HCT116 (cell line): ENCODE results near the gene CAGE1. TPM values are rescaled to one million over a fixed set of nuclear protein-coding genes. Genes with fewer than 3 reads are reported as not detected.

Source experiments
- ATAC-seq: fragments of 200-7000 bp; cut with Tn5 transposase; 2 replicates; pipeline ENCODE4 v1.9.1; 2020; ENCODE audit warnings: mild to moderate bottlenecking, moderate library complexity
- BruUV-seq: library from RNA; stranded (reverse); fragments of 400-500 nt; replicated peaks from 2 replicates; lab custom pipeline; 2021; lab: Mats Ljungman, UMichigan
- CTCF ChIA-PET: fragments of 300-600 bp; sonication (Branson Sonifier 250); formaldehyde crosslinking; loops from one replicate; lab custom pipeline; 2021; ENCODE audit warnings: antibody characterized with exemption; lab: Charles Lee
- POLR2A ChIA-PET: fragments of 300-600, 350-600 bp; sonication (Branson Sonifier 250); formaldehyde crosslinking; loops from one replicate; lab custom pipeline; 2021; ENCODE audit warnings: antibody characterized with exemption; lab: Charles Lee
- RAD21 ChIA-PET, 2 experiments: fragments of 300-600 bp; sonication (Branson Sonifier 250); formaldehyde crosslinking; loops; one replicate each; lab custom pipeline; 2023; ENCODE audit warnings: low total read pairs in 2 of 2; ENCODE audit not compliant: uncharacterized antibody in 2 of 2, unreplicated experiment in 2 of 2, low non-redundant PET in 1 of 2; lab: Charles Lee
- DNase-seq: peaks from one replicate; pipeline ENCODE4 v3.0.0-alpha.2; 2010; ENCODE audit warnings: low read depth, low spot score
- H2AFZ ChIP-seq: fragments of 200-600 bp; shearing (Covaris generic), sonication (generic); 2 replicates; pipeline ENCODE4 v1.6.1; 2017; ENCODE audit warnings: low read depth, mixed run types, mixed read lengths, antibody characterized with exemption, low read length; ENCODE audit not compliant: poor library complexity, severe bottlenecking
- H3K27ac ChIP-seq: 2 replicates; pipeline ENCODE4 v1.5.1; 2012; ENCODE audit warnings: low read depth, low read length
- H3K27me3 ChIP-seq: fragments of 200-600 bp; sonication (generic); 2 replicates; pipeline ENCODE4 v1.6.1; 2016; ENCODE audit warnings: mixed run types, low read length, mixed read lengths; ENCODE audit not compliant: insufficient read depth
- H3K36me3 ChIP-seq, 2 experiments: fragments of 200-500 bp in 1 of 2; fragments of 200-600 bp in 1 of 2; sonication (Bioruptor generic) in 1 of 2; sonication (generic) in 1 of 2; 2 replicates each; pipeline versions ENCODE4 v1.5.1 to v1.6.1; 2014 to 2016; ENCODE audit warnings: low read length in 2 of 2, inconsistent platforms in 1 of 2, mixed read lengths in 1 of 2, mixed run types in 1 of 2; ENCODE audit not compliant: insufficient read depth in 2 of 2, control insufficient read depth in 1 of 2
- H3K4me1 ChIP-seq, 2 experiments: fragments of 200-600 bp in 1 of 2; sonication (generic) in 1 of 2; 2 replicates each; pipeline versions ENCODE4 v1.5.1 to v1.6.1; 2012 to 2017; ENCODE audit warnings: low read length in 2 of 2, inconsistent platforms in 1 of 2, mild to moderate bottlenecking in 1 of 2, mixed read lengths in 1 of 2, mixed run types in 1 of 2, moderate library complexity in 1 of 2; ENCODE audit not compliant: insufficient read depth in 2 of 2, control insufficient read depth in 1 of 2
- H3K4me2 ChIP-seq: fragments of 200-600 bp; sonication (generic); 2 replicates; pipeline ENCODE4 v1.6.1; 2017; ENCODE audit warnings: mixed run types, low read length, mixed read lengths
- H3K4me3 ChIP-seq, 2 experiments: fragments of 200-600 bp in 1 of 2; sonication (generic) in 1 of 2; replicated peaks in 1 of 2; 2 replicates each; pipeline ENCODE4 v1.5.1; 2011 to 2016; ENCODE audit warnings: low read length in 2 of 2, control low read depth in 1 of 2, low read depth in 1 of 2, mild to moderate bottlenecking in 1 of 2, mixed read lengths in 1 of 2, mixed run types in 1 of 2
- H3K79me2 ChIP-seq: fragments of 200-600 bp; sonication (generic); 2 replicates; pipeline ENCODE4 v1.6.1; 2017; ENCODE audit warnings: mild to moderate bottlenecking, mixed run types, low read length, moderate library complexity, mixed read lengths; ENCODE audit not compliant: insufficient read depth
- H3K9ac ChIP-seq: fragments of 200-600 bp; sonication (generic); 2 replicates; pipeline ENCODE4 v1.6.1; 2016; ENCODE audit warnings: low read length, mixed read lengths
- H3K9me2 ChIP-seq: fragments of 200-600 bp; sonication (generic), shearing (Covaris generic); 2 replicates; pipeline ENCODE4 v1.6.1; 2017; ENCODE audit warnings: mixed run types, mild to moderate bottlenecking, moderate library complexity; ENCODE audit not compliant: insufficient read depth
- H3K9me3 ChIP-seq, 2 experiments: fragments of 200-500 bp in 1 of 2; fragments of 200-600 bp in 1 of 2; sonication (Bioruptor generic) in 1 of 2; sonication (generic) in 1 of 2; 2 replicates each; pipeline ENCODE4 v1.6.1; 2014 to 2017; ENCODE audit warnings: low read length in 2 of 2, mixed read lengths in 2 of 2, inconsistent platforms in 1 of 2, low read depth in 1 of 2, mild to moderate bottlenecking in 1 of 2, mixed run types in 1 of 2, moderate library complexity in 1 of 2; ENCODE audit not compliant: control insufficient read depth in 1 of 2, insufficient read depth in 1 of 2
- H4K20me1 ChIP-seq: fragments of 200-600 bp; sonication (generic), shearing (Covaris generic); 2 replicates; pipeline ENCODE4 v1.6.1; 2017; ENCODE audit warnings: mixed run types, mild to moderate bottlenecking, moderate library complexity; ENCODE audit not compliant: insufficient read depth
- ATF3 ChIP-seq: IDR thresholded peaks from 2 replicates; pipeline ENCODE4 v1.6.1; 2012
- CBX3 ChIP-seq: IDR thresholded peaks from 2 replicates; pipeline ENCODE4 v1.6.1; 2012; ENCODE audit warnings: low read depth
- CEBPB ChIP-seq: IDR thresholded peaks from 2 replicates; pipeline ENCODE4 v1.6.1; 2012; ENCODE audit warnings: low read depth
- CTCF ChIP-seq, 3 experiments: fragments of 200-600 bp in 1 of 3; sonication (generic) in 1 of 3; IDR thresholded peaks in 2 of 3; conservative IDR thresholded peaks in 1 of 3; 2 replicates each; pipeline ENCODE4 v1.5.1; 2012 to 2017; ENCODE audit warnings: low read depth in 2 of 3, low read length in 2 of 3, antibody characterized with exemption in 1 of 3, borderline replicate concordance in 1 of 3, control low read depth in 1 of 3, mild to moderate bottlenecking in 1 of 3, mixed read lengths in 1 of 3, mixed run types in 1 of 3, moderate library complexity in 1 of 3; ENCODE audit not compliant: insufficient read depth in 1 of 3
- ELF1 ChIP-seq: IDR thresholded peaks from 2 replicates; pipeline ENCODE4 v1.6.1; 2012; ENCODE audit warnings: low read depth, borderline replicate concordance
- EZH2phosphoT487 ChIP-seq: fragments of 200-600 bp; IDR thresholded peaks from 2 replicates; pipeline ENCODE4 v1.6.1; 2018; ENCODE audit warnings: antibody characterized with exemption, borderline replicate concordance
- FOSL1 ChIP-seq: IDR thresholded peaks from 2 replicates; pipeline ENCODE4 v1.6.1; 2012; ENCODE audit warnings: low read depth
- JUND ChIP-seq: IDR thresholded peaks from 2 replicates; pipeline ENCODE4 v1.6.1; 2012
- MAX ChIP-seq: IDR thresholded peaks from 2 replicates; pipeline ENCODE4 v1.6.1; 2012
- POLR2A ChIP-seq: IDR thresholded peaks from 2 replicates; pipeline ENCODE4 v1.7.0; 2011; ENCODE audit warnings: borderline replicate concordance; ENCODE audit not compliant: insufficient read depth, insufficient read length; ENCODE audit errors: extremely low read depth
- POLR2AphosphoS5 ChIP-seq: IDR thresholded peaks from 2 replicates; pipeline ENCODE4 v1.6.1; 2011; ENCODE audit warnings: mild to moderate bottlenecking, low read depth, low read length, moderate library complexity
- RAD21 ChIP-seq: IDR thresholded peaks from 2 replicates; pipeline ENCODE4 v1.6.1; 2012; ENCODE audit warnings: low read depth, mild to moderate bottlenecking
- SRF ChIP-seq: IDR thresholded peaks from 2 replicates; pipeline ENCODE4 v1.6.1; 2012; ENCODE audit warnings: low read depth
- ZFX ChIP-seq: fragments of 450-650 bp; IDR thresholded peaks from 2 replicates; pipeline ENCODE4 v1.6.1; 2017
- intact Hi-C: fragments of 100-400 bp; cut with micrococcal nuclease; formaldehyde crosslinking; loops from 2 replicates; pipeline ENCODE4 v1.10.0; 2022
- total RNA-seq: library from RNA; stranded (reverse); gene quantifications from one replicate; pipeline ENCODE4 v1.2.1, GENCODE V29; 2021; ENCODE audit not compliant: unreplicated experiment
- TF ChIP-seq, protein P1 (sequence below): IDR thresholded peaks from 2 replicates; pipeline ENCODE4 v1.6.1; 2011; ENCODE audit warnings: mild to moderate bottlenecking, low read length, moderate library complexity; ENCODE audit not compliant: insufficient replicate concordance; ENCODE audit errors: extremely low read depth

The CAGE1 gene
- total RNA-seq, 1 experiment from 2014 or later = 0.20 TPM

DNA sequence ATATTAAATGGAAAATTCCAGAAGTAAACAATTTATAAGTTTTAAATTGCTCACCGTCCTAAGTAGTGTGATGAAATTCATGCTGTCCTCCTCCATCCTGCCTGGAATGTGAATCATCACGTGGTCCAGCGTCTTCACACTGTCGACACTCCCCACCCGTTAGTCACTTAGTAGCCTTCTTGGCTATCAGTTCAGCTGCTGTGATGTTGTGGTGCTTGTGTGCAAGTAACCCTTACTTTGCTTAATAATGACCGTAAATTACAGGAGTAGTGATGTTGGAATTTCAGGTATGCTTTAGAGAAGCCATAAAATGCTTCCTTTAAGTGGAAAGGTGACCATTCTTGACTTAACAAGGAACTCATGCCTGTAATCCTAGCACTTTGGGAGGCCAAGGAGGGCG lies 25.3 kb upstream of the CAGE1 start:
- ATAC-seq (peak; percentile 61; the same call in 1 of the 2 replicates), DNase-seq (no peak)
- Histone ChIP-seq H3K27ac (no peak overlapping the region), H3K9ac (no peak overlapping the region), H3K4me1 (no peaks in the 10 kb centered on the region), H3K4me2 (no peak overlapping the region), H3K27me3 (no peaks in the 10 kb centered on the region), H4K20me1 (no peaks in the 10 kb centered on the region), H3K36me3 (peaks cover 48 to 52% of the 10 kb centered on the region in 2 experiments), H3K4me3 (no peak overlapping the region), H3K9me2 (no peaks in the 10 kb centered on the region), H3K9me3 (no peaks in the 10 kb centered on the region), H2AFZ (no peak overlapping the region), H3K79me2 (no peaks in the 10 kb centered on the region)
- ChIA-PET POLR2A (no interaction called here), CTCF (no interaction called here), RAD21 (interaction anchor here in 1 of 2 experiments (0.5 kb wide), 1 partner anchor 183 kb away, joined by 6 read pairs; no protein-coding TSS in a partner anchor)
- BruUV-seq = no TSS peak
- TF ChIP-seq EZH2phosphoT487 (no peak), ELF1 (no peak), JUND (no peak), ATF3 (no peak), CBX3 (no peak), FOSL1 (no peak), CEBPB (no peak), RAD21 (no peak), POLR2AphosphoS5 (no peak), POLR2A (no peak), MAX (no peak), SRF (no peak), CTCF (IDR thresholded peaks at IDR 0.05 in 2 of 3, conservative IDR thresholded peaks at IDR 0.05 in 1 of 3; ENCODE audit: borderline replicate concordance in 1 of 3, insufficient read depth in 1 of 3, low read depth in 2 of 3, low read length in 2 of 3) (no peak), ZFX (no peak)
- TF ChIP-seq, protein P1, sequence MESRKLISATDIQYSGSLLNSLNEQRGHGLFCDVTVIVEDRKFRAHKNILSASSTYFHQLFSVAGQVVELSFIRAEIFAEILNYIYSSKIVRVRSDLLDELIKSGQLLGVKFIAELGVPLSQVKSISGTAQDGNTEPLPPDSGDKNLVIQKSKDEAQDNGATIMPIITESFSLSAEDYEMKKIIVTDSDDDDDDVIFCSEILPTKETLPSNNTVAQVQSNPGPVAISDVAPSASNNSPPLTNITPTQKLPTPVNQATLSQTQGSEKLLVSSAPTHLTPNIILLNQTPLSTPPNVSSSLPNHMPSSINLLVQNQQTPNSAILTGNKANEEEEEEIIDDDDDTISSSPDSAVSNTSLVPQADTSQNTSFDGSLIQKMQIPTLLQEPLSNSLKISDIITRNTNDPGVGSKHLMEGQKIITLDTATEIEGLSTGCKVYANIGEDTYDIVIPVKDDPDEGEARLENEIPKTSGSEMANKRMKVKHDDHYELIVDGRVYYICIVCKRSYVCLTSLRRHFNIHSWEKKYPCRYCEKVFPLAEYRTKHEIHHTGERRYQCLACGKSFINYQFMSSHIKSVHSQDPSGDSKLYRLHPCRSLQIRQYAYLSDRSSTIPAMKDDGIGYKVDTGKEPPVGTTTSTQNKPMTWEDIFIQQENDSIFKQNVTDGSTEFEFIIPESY = no peak
- intact Hi-C loops = no loop called here
